GM18519 (cell line): ENCODE data around the gene AGK.

ENCODE experiments used
- ATAC-seq: cut with Tn5 transposase; IDR thresholded peaks from one replicate; pipeline ENCODE4 v1.9.1; 2021; ENCODE audit warnings: mild to moderate bottlenecking, moderate library complexity; ENCODE audit not compliant: unreplicated experiment, low FRiP score

The AGK gene

GRCh38 chr7:141551094-141551781, at the start of gene AGK:
AGK (plus strand) TSS chr7:141551410; CDS start chr7:141555467, 4,057 bp downstream.
- peak; percentile 87 for ATAC-seq

GRCh38 chr7:141501451-141501850, 49.8 kb upstream of the AGK start:
- ATAC-seq = no peak

GRCh38 chr7:141511316-141511675, 39.9 kb upstream of the AGK start:
- ATAC-seq = no peak

GRCh38 chr7:141511676-141512396, 39.4 kb upstream of the AGK start:
- ATAC-seq = no peak

GRCh38 chr7:141512597-141512996, 38.6 kb upstream of the AGK start:
- no peak for ATAC-seq

GRCh38 chr7:141513720-141514119, 37.5 kb upstream of the AGK start:
- ATAC-seq = no peak

- no peak for ATAC-seq
Measured at GRCh38 chr7:141515941-141516340, 35.3 kb upstream of the AGK start.

- no peak for ATAC-seq
Measured at GRCh38 chr7:141519623-141520022, 31.6 kb upstream of the AGK start.

GRCh38 chr7:141522657-141523342, 28.4 kb upstream of the AGK start:
- ATAC-seq = no peak

- no peak for ATAC-seq
Measured at GRCh38 chr7:141525973-141526514, 25.2 kb upstream of the AGK start.

- no peak for ATAC-seq
Measured at GRCh38 chr7:141527076-141527475, 24.1 kb upstream of the AGK start.

- no peak for ATAC-seq
Measured at GRCh38 chr7:141528399-141528798, 22.8 kb upstream of the AGK start.

GRCh38 chr7:141533149-141533949, 17.9 kb upstream of the AGK start:
- peak; percentile 67 for ATAC-seq

- ATAC-seq = no peak
Measured at GRCh38 chr7:141534757-141535737, 16.2 kb upstream of the AGK start.

GRCh38 chr7:141537906-141538305, 13.3 kb upstream of the AGK start:
- no peak for ATAC-seq

- no peak for ATAC-seq
Measured at GRCh38 chr7:141541375-141541774, 9.8 kb upstream of the AGK start.

GRCh38 chr7:141544831-141545230, 6.4 kb upstream of the AGK start:
- no peak for ATAC-seq

- no peak for ATAC-seq
Measured at GRCh38 chr7:141549582-141549981, 1.6 kb upstream of the AGK start.

GRCh38 chr7:141550386-141551093, 670 bp upstream of the AGK start:
- no peak for ATAC-seq
